GM23338 (cell line): ENCODE data around the gene RNF182. TPM values are rescaled to one million over a fixed set of nuclear protein-coding genes. Genes with fewer than 3 reads are reported as not detected.

Experiments used
- ATAC-seq: fragments of 200-7000 bp; cut with Tn5 transposase; 3 replicates; pipeline ENCODE4 v1.9.1; 2020
- DNase-seq: peaks from one replicate; pipeline ENCODE4 v3.0.0-alpha.2; 2015; ENCODE audit warnings: low spot score
- H2AFZ ChIP-seq: fragments of 200-600 bp; sonication (generic); 2 replicates; pipeline ENCODE4 v1.8.0; 2016; ENCODE audit warnings: antibody characterized with exemption, mild to moderate bottlenecking, moderate library complexity
- H3F3A ChIP-seq: fragments of 200-600 bp; sonication (generic); replicated peaks from 2 replicates; pipeline ENCODE4 v1.8.0; 2017; ENCODE audit warnings: antibody characterized with exemption, mixed run types, low read depth
- H3K27ac ChIP-seq: fragments of 200-600 bp; sonication (generic); 2 replicates; pipeline ENCODE4 v1.6.1; 2016; ENCODE audit warnings: low read depth
- H3K27me3 ChIP-seq: fragments of 200-600 bp; sonication (generic); 2 replicates; pipeline ENCODE4 v1.8.0; 2016; ENCODE audit warnings: mild to moderate bottlenecking, mixed run types, moderate library complexity; ENCODE audit not compliant: insufficient read depth
- H3K36me3 ChIP-seq: fragments of 200-600 bp; sonication (generic); 2 replicates; pipeline ENCODE4 v1.8.0; 2016; ENCODE audit warnings: mild to moderate bottlenecking; ENCODE audit not compliant: insufficient read depth
- H3K4me1 ChIP-seq: fragments of 200-600 bp; sonication (generic); 2 replicates; pipeline ENCODE4 v1.8.0; 2016; ENCODE audit warnings: mild to moderate bottlenecking, moderate library complexity; ENCODE audit not compliant: insufficient read depth
- H3K4me2 ChIP-seq: fragments of 200-600 bp; sonication (generic); 2 replicates; pipeline ENCODE4 v1.7.1; 2017; ENCODE audit warnings: mixed run types
- H3K4me3 ChIP-seq: fragments of 200-600 bp; sonication (generic); 2 replicates; pipeline ENCODE4 v1.6.1; 2016; ENCODE audit warnings: mixed run types
- H3K79me2 ChIP-seq: fragments of 200-600 bp; sonication (generic); replicated peaks from 2 replicates; pipeline ENCODE4 v1.8.0; 2017; ENCODE audit warnings: mild to moderate bottlenecking; ENCODE audit not compliant: insufficient read depth
- H3K9me2 ChIP-seq: fragments of 200-600 bp; sonication (generic); 2 replicates; pipeline ENCODE4 v1.8.0; 2017; ENCODE audit not compliant: insufficient read depth
- H4K20me1 ChIP-seq: fragments of 200-600 bp; sonication (generic); replicated peaks from 2 replicates; pipeline ENCODE4 v1.8.0; 2017; ENCODE audit warnings: mild to moderate bottlenecking; ENCODE audit not compliant: insufficient read depth
- H3K27ac Mint-ChIP-seq: 2 replicates; pipeline ENCODE4 v1.8.0; 2020; ENCODE audit warnings: inconsistent platforms, mild to moderate bottlenecking, moderate library complexity, mixed read lengths
- H3K27me3 Mint-ChIP-seq: 3 replicates; pipeline ENCODE4 v1.8.0; 2022; ENCODE audit warnings: low read depth, mild to moderate bottlenecking, moderate library complexity, mixed read lengths, inconsistent platforms; ENCODE audit not compliant: insufficient read depth, poor library complexity
- H3K36me3 Mint-ChIP-seq: 3 replicates; pipeline ENCODE4 v1.8.0; 2021; ENCODE audit warnings: low read depth, mild to moderate bottlenecking, inconsistent platforms, moderate library complexity, mixed read lengths
- H3K4me1 Mint-ChIP-seq: 3 replicates; pipeline ENCODE4 v1.8.0; 2020; ENCODE audit warnings: mild to moderate bottlenecking, inconsistent platforms, mixed read lengths
- H3K4me3 Mint-ChIP-seq: 3 replicates; pipeline ENCODE4 v1.8.0; 2021; ENCODE audit warnings: moderate library complexity, mild to moderate bottlenecking, inconsistent platforms, mixed read lengths
- H3K9me3 Mint-ChIP-seq: 3 replicates; pipeline ENCODE4 v1.8.0; 2020; ENCODE audit warnings: moderate library complexity, mild to moderate bottlenecking, inconsistent platforms, mixed read lengths
- CREB1 ChIP-seq: fragments of 250-450 bp; sonication (Bioruptor Pico); IDR thresholded peaks from 2 replicates; pipeline ENCODE4 v1.5.0; 2020; ENCODE audit warnings: low read depth, mild to moderate bottlenecking, moderate library complexity
- EZH2 ChIP-seq: fragments of 200-600 bp; sonication (generic); IDR thresholded peaks from one replicate; pipeline ENCODE4 v1.8.0; 2017; ENCODE audit warnings: antibody characterized with exemption, mild to moderate bottlenecking, low read depth; ENCODE audit not compliant: unreplicated experiment
- EZH2phosphoT487 ChIP-seq: fragments of 200-600 bp; sonication (generic); IDR thresholded peaks from one replicate; pipeline ENCODE4 v1.8.1; 2018; ENCODE audit warnings: antibody characterized with exemption; ENCODE audit not compliant: unreplicated experiment
- POLR2AphosphoS5 ChIP-seq: IDR thresholded peaks from 2 replicates; pipeline ENCODE4 v1.6.1; 2016; ENCODE audit warnings: antibody characterized with exemption, low read depth
- STAT1 ChIP-seq: IDR thresholded peaks from one replicate; pipeline ENCODE4 v1.6.1; 2016; ENCODE audit warnings: antibody characterized with exemption; ENCODE audit not compliant: unreplicated experiment
- ZNF331 ChIP-seq: fragments of 250-450 bp; sonication (Bioruptor Pico); IDR thresholded peaks from 2 replicates; pipeline ENCODE4 v1.5.0; 2020; ENCODE audit warnings: low read depth, mild to moderate bottlenecking, moderate library complexity
- ZNF462 ChIP-seq: fragments of 250-450 bp; sonication (Bioruptor Pico); IDR thresholded peaks from 2 replicates; pipeline ENCODE4 v1.5.0; 2020; ENCODE audit warnings: mild to moderate bottlenecking, moderate library complexity
- polyA plus RNA-seq: library from polyadenylated mRNA; unstranded; fragments of >200 nt; fragmentation: Nextera tagmentation; extraction: Ambion mirVana; gene quantifications from 2 replicates; pipeline ENCODE4 v1.2.1, GENCODE V29; 2016
- total RNA-seq: library from RNA; depleted of rRNA; stranded (reverse); fragments of >200 nt; shearing (Covaris generic); gene quantifications from 2 replicates; pipeline ENCODE4 v1.2.3, GENCODE V29; 2014

The RNF182 gene
- total and polyA plus RNA-seq, 2 experiments from 2014 or later = 3.2 to 9.8 TPM

- no peak overlapping the region for H3K4me3 ChIP-seq
- peaks cover 29% of the 10 kb centered on the region for H3K36me3 Mint-ChIP-seq
- H3K9me2 ChIP-seq = no peaks in the 10 kb centered on the region
- no peak overlapping the region for H3K27ac Mint-ChIP-seq
- no peaks in the 10 kb centered on the region for H4K20me1 ChIP-seq
- H3K4me3 Mint-ChIP-seq = no peak overlapping the region
- no peaks in the 10 kb centered on the region for H3F3A ChIP-seq
- TF ChIP-seq STAT1 = no peak
- peak; percentile 66 for TF ChIP-seq ZNF462 (CRISPR knock-in tag)
- H3K36me3 ChIP-seq = peaks cover 16% of the 10 kb centered on the region
- H3K27me3 Mint-ChIP-seq = no peaks in the 10 kb centered on the region
- no peak overlapping the region for H3K27ac ChIP-seq
- H3K27me3 ChIP-seq = no peaks in the 10 kb centered on the region
- H3K79me2 ChIP-seq = peaks cover 6% of the 10 kb centered on the region; the same call in 1 of the 2 replicates
- H3K4me2 ChIP-seq = no peak overlapping the region; the same call in 1 of the 2 replicates
- no peaks in the 10 kb centered on the region for H3K4me1 ChIP-seq
- H2AFZ ChIP-seq = no peak overlapping the region
- DNase-seq (peak; percentile 42), ATAC-seq (peak; percentile 63)
- H3K9me3 Mint-ChIP-seq = peaks cover 33% of the 10 kb centered on the region
- peaks cover 11% of the 10 kb centered on the region for H3K4me1 Mint-ChIP-seq
These were observed 19.2 kb downstream of the RNF182 start for GRCh38 chr6:13943943-13944342.

- H3K9me3 Mint-ChIP-seq = peaks cover 57% of the 10 kb centered on the region
- Histone ChIP-seq H3K27ac (no peak overlapping the region), H3K4me1 (no peaks in the 10 kb centered on the region), H3K9me2 (no peaks in the 10 kb centered on the region), H3K4me2 (no peak overlapping the region), H2AFZ (no peak overlapping the region), H4K20me1 (no peaks in the 10 kb centered on the region), H3K4me3 (no peak overlapping the region), H3K36me3 (peaks cover 21% of the 10 kb centered on the region), H3K27me3 (no peaks in the 10 kb centered on the region), H3K79me2 (peaks cover 5% of the 10 kb centered on the region; the same call in 1 of the 2 replicates), H3F3A (no peaks in the 10 kb centered on the region)
- H3K27ac Mint-ChIP-seq = no peak overlapping the region
- peaks cover 51% of the 10 kb centered on the region for H3K36me3 Mint-ChIP-seq
- H3K27me3 Mint-ChIP-seq = no peaks in the 10 kb centered on the region
- peaks cover 11% of the 10 kb centered on the region for H3K4me1 Mint-ChIP-seq
- ATAC-seq = no peak
- no peak for DNase-seq
- H3K4me3 Mint-ChIP-seq = no peak overlapping the region
- TF ChIP-seq POLR2AphosphoS5 = no peak
- TF ChIP-seq ZNF462 (CRISPR knock-in tag) = no peak
- TF ChIP-seq EZH2phosphoT487 = no peak
- TF ChIP-seq STAT1 = no peak
- TF ChIP-seq CREB1 (CRISPR knock-in tag) = no peak
- TF ChIP-seq ZNF331 (CRISPR knock-in tag) = no peak
- TF ChIP-seq EZH2 = no peak
These were observed 21.8 kb downstream of the RNF182 start for GRCh38 chr6:13946506-13946905.
